Measurements from ENCODE around the gene AHRR.

Gene AHRR

DNA sequence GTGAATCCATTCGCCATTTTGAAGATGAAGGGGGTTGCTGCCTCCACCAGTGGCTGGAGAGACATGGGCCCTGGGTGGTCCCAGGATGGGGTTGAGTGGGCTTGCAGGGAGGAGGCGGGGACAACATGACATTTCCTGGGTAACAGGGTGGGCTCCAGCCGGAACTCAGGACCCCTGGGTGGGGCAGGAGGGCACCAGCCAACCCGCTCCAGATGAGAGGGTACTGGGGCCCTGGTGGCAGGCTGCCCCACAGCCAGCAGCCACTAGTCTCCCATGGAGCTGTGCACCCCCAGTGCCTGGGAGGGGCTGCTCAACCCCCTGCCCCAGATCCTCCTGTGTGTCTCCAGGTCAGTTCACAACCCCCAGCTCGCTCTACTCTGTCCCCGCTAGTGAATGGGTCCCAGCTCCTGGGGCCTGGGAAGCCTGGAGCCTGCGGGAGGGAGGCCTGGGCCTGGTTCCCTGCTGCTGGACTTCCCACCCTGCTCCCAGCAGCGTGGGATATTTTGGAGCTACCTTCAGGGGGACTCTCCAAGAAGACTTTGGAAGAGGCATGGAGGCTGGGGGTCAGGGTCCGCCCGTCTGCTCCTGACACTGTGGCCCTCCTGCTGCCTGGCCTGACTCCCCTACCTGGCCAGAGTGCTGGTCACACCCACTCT is 55.9 kb downstream of the AHRR start:
- TF ChIP-seq TAF1 (IDR thresholded peaks at IDR 0.05; ENCODE audit: borderline replicate concordance, insufficient read depth, low read length) (no peak), FOXP2 (optimal IDR thresholded peaks at IDR 0.05; ENCODE audit: borderline replicate concordance, extremely low read depth, extremely low read length, insufficient read depth) (no peak), POLR2AphosphoS5 (IDR thresholded peaks at IDR 0.05; ENCODE audit: low read depth, low read length) (no peak), SIN3A (IDR thresholded peaks at IDR 0.05; ENCODE audit: borderline replicate concordance, insufficient read depth, low read length) (no peak)
- TF ChIP-seq, protein P1, sequence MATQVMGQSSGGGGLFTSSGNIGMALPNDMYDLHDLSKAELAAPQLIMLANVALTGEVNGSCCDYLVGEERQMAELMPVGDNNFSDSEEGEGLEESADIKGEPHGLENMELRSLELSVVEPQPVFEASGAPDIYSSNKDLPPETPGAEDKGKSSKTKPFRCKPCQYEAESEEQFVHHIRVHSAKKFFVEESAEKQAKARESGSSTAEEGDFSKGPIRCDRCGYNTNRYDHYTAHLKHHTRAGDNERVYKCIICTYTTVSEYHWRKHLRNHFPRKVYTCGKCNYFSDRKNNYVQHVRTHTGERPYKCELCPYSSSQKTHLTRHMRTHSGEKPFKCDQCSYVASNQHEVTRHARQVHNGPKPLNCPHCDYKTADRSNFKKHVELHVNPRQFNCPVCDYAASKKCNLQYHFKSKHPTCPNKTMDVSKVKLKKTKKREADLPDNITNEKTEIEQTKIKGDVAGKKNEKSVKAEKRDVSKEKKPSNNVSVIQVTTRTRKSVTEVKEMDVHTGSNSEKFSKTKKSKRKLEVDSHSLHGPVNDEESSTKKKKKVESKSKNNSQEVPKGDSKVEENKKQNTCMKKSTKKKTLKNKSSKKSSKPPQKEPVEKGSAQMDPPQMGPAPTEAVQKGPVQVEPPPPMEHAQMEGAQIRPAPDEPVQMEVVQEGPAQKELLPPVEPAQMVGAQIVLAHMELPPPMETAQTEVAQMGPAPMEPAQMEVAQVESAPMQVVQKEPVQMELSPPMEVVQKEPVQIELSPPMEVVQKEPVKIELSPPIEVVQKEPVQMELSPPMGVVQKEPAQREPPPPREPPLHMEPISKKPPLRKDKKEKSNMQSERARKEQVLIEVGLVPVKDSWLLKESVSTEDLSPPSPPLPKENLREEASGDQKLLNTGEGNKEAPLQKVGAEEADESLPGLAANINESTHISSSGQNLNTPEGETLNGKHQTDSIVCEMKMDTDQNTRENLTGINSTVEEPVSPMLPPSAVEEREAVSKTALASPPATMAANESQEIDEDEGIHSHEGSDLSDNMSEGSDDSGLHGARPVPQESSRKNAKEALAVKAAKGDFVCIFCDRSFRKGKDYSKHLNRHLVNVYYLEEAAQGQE (IDR thresholded peaks at IDR 0.05; ENCODE audit: insufficient read depth in 1 of 2, low read depth in 2 of 2, low read length in 2 of 2), result no peak

DNA sequence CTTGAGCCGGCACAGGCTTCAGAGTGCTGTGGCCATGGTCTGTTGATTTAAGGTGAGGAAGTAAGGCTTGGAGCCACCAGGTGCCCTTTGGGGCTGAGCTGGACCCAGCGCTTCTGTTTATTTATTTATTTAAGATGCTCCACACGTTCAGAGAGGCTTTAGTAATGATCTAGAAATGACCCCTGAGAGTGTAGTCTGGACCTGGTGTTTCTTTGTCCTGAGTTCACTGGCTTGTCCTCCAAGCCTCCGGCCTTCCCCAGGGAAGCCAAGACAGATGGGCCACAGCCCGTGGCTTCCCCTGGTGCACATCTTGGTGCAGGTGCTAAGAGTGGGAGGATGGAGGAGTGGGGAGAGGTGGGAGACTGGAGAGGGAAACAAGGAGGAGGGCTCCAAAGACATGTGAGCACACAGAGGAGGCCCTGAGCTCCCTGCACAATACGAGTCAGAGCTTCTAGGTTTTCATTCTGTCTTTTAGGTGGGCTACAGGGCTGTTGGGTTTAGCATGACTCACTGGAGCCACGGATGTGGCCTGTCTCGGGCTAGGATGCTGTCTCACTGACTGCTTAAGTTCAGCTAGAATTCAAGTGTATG is 56.9 kb downstream of the AHRR start:
- TF ChIP-seq POLR2AphosphoS5 (IDR thresholded peaks at IDR 0.05; ENCODE audit: low read depth, low read length) (no peak), FOXP2 (optimal IDR thresholded peaks at IDR 0.05; ENCODE audit: borderline replicate concordance, extremely low read depth, extremely low read length, insufficient read depth) (no peak), TAF1 (IDR thresholded peaks at IDR 0.05; ENCODE audit: borderline replicate concordance, insufficient read depth, low read length) (no peak), SIN3A (IDR thresholded peaks at IDR 0.05; ENCODE audit: borderline replicate concordance, insufficient read depth, low read length) (no peak)
- TF ChIP-seq, protein P1 (IDR thresholded peaks at IDR 0.05; ENCODE audit: insufficient read depth in 1 of 2, low read depth in 2 of 2, low read length in 2 of 2), result no peak

- TF ChIP-seq TAF1 (IDR thresholded peaks at IDR 0.05; ENCODE audit: borderline replicate concordance, insufficient read depth, low read length), result no peak
- no peak for TF ChIP-seq SIN3A (IDR thresholded peaks at IDR 0.05; ENCODE audit: borderline replicate concordance, insufficient read depth, low read length)
- TF ChIP-seq FOXP2 (optimal IDR thresholded peaks at IDR 0.05; ENCODE audit: borderline replicate concordance, extremely low read depth, extremely low read length, insufficient read depth), result no peak
- TF ChIP-seq, protein P1 (IDR thresholded peaks at IDR 0.05; ENCODE audit: insufficient read depth in 1 of 2, low read depth in 2 of 2, low read length in 2 of 2), result no peak
- TF ChIP-seq POLR2AphosphoS5 (IDR thresholded peaks at IDR 0.05; ENCODE audit: low read depth, low read length), result no peak
These were observed 57.6 kb downstream of the AHRR start for GRCh38 chr5:378976-379742.

DNA sequence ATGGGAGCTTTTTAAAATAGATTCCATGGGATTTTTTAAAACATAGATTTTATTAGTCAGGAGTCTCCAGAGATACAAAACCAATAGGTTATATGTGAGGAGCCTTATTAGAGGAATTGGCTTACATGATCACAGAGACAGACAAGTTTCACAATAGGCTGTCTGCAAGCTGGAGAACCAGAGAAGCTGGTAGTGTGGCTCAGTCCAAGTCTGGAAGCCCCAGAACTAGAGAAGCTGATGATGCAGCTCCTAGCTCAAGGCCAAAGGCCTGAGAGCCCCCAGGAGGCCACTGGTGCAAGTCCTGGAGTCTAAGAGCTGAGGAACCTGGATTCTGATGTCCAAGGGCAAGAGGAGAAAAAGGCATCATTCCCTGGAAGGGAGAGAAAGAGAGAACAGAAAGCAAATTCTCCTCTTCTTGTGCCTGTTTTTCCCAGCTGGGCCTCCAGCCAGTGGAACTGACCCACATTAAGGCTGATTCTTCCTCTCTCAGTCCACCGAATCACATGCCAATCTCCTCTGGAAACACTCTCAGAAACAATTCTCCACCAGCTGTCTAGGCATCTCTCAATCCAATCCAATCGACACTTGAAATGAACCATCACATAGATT is 59.3 kb downstream of the AHRR start:
- no peak for TF ChIP-seq TAF1 (IDR thresholded peaks at IDR 0.05; ENCODE audit: borderline replicate concordance, insufficient read depth, low read length)
- TF ChIP-seq POLR2AphosphoS5 (IDR thresholded peaks at IDR 0.05; ENCODE audit: low read depth, low read length), result no peak
- no peak for TF ChIP-seq SIN3A (IDR thresholded peaks at IDR 0.05; ENCODE audit: borderline replicate concordance, insufficient read depth, low read length)
- TF ChIP-seq FOXP2 (optimal IDR thresholded peaks at IDR 0.05; ENCODE audit: borderline replicate concordance, extremely low read depth, extremely low read length, insufficient read depth), result no peak
- TF ChIP-seq, protein P1 (IDR thresholded peaks at IDR 0.05; ENCODE audit: insufficient read depth in 1 of 2, low read depth in 2 of 2, low read length in 2 of 2), result no peak

All from PFSK-1 (cell line).